GM23248 (cell line): ENCODE results near the gene SLC6A18. TPM values are rescaled to one million over a fixed set of nuclear protein-coding genes. Genes with fewer than 3 reads are reported as not detected.

Experiments
- DNase-seq: peaks from one replicate; pipeline ENCODE4 v3.0.0-alpha.2; 2015
- H2AFZ ChIP-seq: fragments of 200-600 bp; sonication (generic); 2 replicates; pipeline ENCODE4 v1.6.1; 2016; ENCODE audit warnings: antibody characterized with exemption
- H3F3A ChIP-seq: fragments of 200-600 bp; sonication (generic); 2 replicates; pipeline ENCODE4 v1.6.1; 2016; ENCODE audit warnings: mild to moderate bottlenecking, antibody characterized with exemption, mixed run types; ENCODE audit not compliant: insufficient read depth
- H3K27ac ChIP-seq: fragments of 200-600 bp; sonication (generic); 2 replicates; pipeline ENCODE4 v1.5.1; 2016; ENCODE audit warnings: mild to moderate bottlenecking
- H3K27me3 ChIP-seq: fragments of 200-600 bp; sonication (generic); replicated peaks from 2 replicates; pipeline ENCODE4 v1.6.1; 2016; ENCODE audit warnings: mild to moderate bottlenecking; ENCODE audit not compliant: insufficient read depth
- H3K36me3 ChIP-seq: fragments of 200-600 bp; sonication (generic); 2 replicates; pipeline ENCODE4 v1.6.1; 2016; ENCODE audit warnings: low read depth, mild to moderate bottlenecking
- H3K4me1 ChIP-seq: fragments of 200-600 bp; sonication (generic); 2 replicates; pipeline ENCODE4 v1.6.1; 2016; ENCODE audit warnings: mild to moderate bottlenecking; ENCODE audit not compliant: insufficient read depth
- H3K4me2 ChIP-seq: fragments of 200-600 bp; sonication (generic); one replicate; pipeline ENCODE4 v1.6.1; 2016; ENCODE audit warnings: mild to moderate bottlenecking; ENCODE audit not compliant: unreplicated experiment
- H3K4me3 ChIP-seq: fragments of 200-600 bp; sonication (generic); 2 replicates; pipeline ENCODE4 v1.5.1; 2016; ENCODE audit warnings: mild to moderate bottlenecking
- H3K79me2 ChIP-seq: fragments of 200-600 bp; sonication (generic); 2 replicates; pipeline ENCODE4 v1.6.1; 2016; ENCODE audit warnings: mild to moderate bottlenecking; ENCODE audit not compliant: insufficient read depth
- H3K9ac ChIP-seq: fragments of 200-600 bp; sonication (generic); 2 replicates; pipeline ENCODE4 v1.6.1; 2016; ENCODE audit warnings: mild to moderate bottlenecking
- H3K9me2 ChIP-seq: fragments of 200-600 bp; sonication (generic); 2 replicates; pipeline ENCODE4 v1.6.1; 2016; ENCODE audit warnings: mixed run types, mild to moderate bottlenecking, moderate library complexity; ENCODE audit not compliant: insufficient read depth
- H3K9me3 ChIP-seq: fragments of 200-600 bp; sonication (generic); one replicate; pipeline ENCODE4 v1.6.1; 2017; ENCODE audit warnings: low read depth
- H4K20me1 ChIP-seq: fragments of 200-600 bp; sonication (generic); 2 replicates; pipeline ENCODE4 v1.6.0; 2016; ENCODE audit not compliant: insufficient read depth
- EZH2 ChIP-seq: fragments of 200-600 bp; sonication (generic); IDR thresholded peaks from 2 replicates; pipeline ENCODE4 v1.6.1; 2018; ENCODE audit warnings: antibody characterized with exemption, mild to moderate bottlenecking; ENCODE audit not compliant: insufficient read depth, poor library complexity, severe bottlenecking
- EZH2phosphoT487 ChIP-seq: fragments of 200-600 bp; sonication (generic); IDR thresholded peaks from 2 replicates; pipeline ENCODE4 v1.6.1; 2018; ENCODE audit warnings: antibody characterized with exemption, moderate library complexity, mild to moderate bottlenecking, low read depth; ENCODE audit not compliant: insufficient read depth
- WGBS, 2 experiments: methylation state at CpG; one replicate each; pipeline ENCODE4 v1.1.6; 2015 to 2017; ENCODE audit warnings: low lambda C conversion rate in 2 of 2, low coverage in 1 of 2; ENCODE audit errors: missing lambda C conversion rate in 2 of 2; 5-methylcytosine and 5-hydroxymethylcytosine counted together
- in situ Hi-C: fragments of 300-500 bp; cut with MboI; formaldehyde crosslinking; loops from 2 replicates; pipeline ENCODE4 v1.15.0; 2020
- polyA plus RNA-seq: library from polyadenylated mRNA; unstranded; fragments of >200 nt; fragmentation: Nextera tagmentation; extraction: Ambion mirVana; gene quantifications from 2 replicates; pipeline ENCODE4 v1.2.1, GENCODE V29; 2016
- total RNA-seq: library from RNA; depleted of rRNA; stranded (reverse); fragments of >200 nt; shearing (Covaris generic); gene quantifications from 2 replicates; pipeline ENCODE4 v1.2.3, GENCODE V29; 2014; rRNA removed

The SLC6A18 gene, protein sequence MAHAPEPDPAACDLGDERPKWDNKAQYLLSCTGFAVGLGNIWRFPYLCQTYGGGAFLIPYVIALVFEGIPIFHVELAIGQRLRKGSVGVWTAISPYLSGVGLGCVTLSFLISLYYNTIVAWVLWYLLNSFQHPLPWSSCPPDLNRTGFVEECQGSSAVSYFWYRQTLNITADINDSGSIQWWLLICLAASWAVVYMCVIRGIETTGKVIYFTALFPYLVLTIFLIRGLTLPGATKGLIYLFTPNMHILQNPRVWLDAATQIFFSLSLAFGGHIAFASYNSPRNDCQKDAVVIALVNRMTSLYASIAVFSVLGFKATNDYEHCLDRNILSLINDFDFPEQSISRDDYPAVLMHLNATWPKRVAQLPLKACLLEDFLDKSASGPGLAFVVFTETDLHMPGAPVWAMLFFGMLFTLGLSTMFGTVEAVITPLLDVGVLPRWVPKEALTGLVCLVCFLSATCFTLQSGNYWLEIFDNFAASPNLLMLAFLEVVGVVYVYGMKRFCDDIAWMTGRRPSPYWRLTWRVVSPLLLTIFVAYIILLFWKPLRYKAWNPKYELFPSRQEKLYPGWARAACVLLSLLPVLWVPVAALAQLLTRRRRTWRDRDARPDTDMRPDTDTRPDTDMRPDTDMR
- total RNA-seq: not detected in 2 replicates
- polyA plus RNA-seq: not detected in 2 replicates

DNA sequence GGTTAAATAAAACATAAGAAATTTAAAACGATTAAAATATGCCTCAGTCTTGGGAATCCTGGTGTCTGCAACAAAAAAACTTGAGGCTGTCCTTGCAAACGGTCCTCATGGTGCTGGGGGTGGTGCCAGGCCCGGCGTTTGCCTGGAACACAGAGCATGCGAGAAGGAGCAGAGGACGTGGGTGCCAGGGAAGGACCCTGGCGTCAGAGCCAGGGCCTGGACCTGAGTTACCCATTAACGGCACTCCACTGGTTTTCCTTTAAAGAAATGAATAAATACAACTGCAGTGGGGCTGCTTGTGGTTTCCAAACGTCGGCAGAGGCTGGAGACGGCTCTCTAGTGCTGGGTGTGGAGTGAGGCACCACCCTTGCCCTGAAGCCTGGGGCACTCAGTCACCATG lies at the start of gene SLC6A18:
Gene SLC6A18 (plus strand): TSS at position 301 of the 400 bp plus-strand sequence. CDS start 97 bp downstream, at position 398.
- Histone ChIP-seq H3K9me2 (no peaks in the 10 kb centered on the region), H4K20me1 (no peaks in the 10 kb centered on the region), H3K27me3 (peaks cover 15% of the 10 kb centered on the region; the same call in 1 of the 2 replicates), H3F3A (no peaks in the 10 kb centered on the region), H3K4me1 (no peaks in the 10 kb centered on the region), H3K4me3 (no peak within 1 kb of the TSS), H3K36me3 (no peaks in the 10 kb centered on the region), H3K4me2 (no peak within 1 kb of the TSS), H2AFZ (no peak within 1 kb of the TSS), H3K9ac (no peak within 1 kb of the TSS), H3K79me2 (no peaks in the 10 kb centered on the region), H3K9me3 (no peaks in the 10 kb centered on the region), H3K27ac (no peak within 1 kb of the TSS)
- in situ Hi-C loops: no loop called here
- DNase-seq: no peak
- TF ChIP-seq EZH2phosphoT487 (no peak), EZH2 (no peak)
- 54 to 55% methylated on average over 11 of the region's 11 CpGs for WGBS, 2 experiments

- H3K9me3 ChIP-seq: no peaks in the 10 kb centered on the region
Observed at GRCh38 chr5:1175801-1176472, 49.2 kb upstream of the SLC6A18 start.

DNA sequence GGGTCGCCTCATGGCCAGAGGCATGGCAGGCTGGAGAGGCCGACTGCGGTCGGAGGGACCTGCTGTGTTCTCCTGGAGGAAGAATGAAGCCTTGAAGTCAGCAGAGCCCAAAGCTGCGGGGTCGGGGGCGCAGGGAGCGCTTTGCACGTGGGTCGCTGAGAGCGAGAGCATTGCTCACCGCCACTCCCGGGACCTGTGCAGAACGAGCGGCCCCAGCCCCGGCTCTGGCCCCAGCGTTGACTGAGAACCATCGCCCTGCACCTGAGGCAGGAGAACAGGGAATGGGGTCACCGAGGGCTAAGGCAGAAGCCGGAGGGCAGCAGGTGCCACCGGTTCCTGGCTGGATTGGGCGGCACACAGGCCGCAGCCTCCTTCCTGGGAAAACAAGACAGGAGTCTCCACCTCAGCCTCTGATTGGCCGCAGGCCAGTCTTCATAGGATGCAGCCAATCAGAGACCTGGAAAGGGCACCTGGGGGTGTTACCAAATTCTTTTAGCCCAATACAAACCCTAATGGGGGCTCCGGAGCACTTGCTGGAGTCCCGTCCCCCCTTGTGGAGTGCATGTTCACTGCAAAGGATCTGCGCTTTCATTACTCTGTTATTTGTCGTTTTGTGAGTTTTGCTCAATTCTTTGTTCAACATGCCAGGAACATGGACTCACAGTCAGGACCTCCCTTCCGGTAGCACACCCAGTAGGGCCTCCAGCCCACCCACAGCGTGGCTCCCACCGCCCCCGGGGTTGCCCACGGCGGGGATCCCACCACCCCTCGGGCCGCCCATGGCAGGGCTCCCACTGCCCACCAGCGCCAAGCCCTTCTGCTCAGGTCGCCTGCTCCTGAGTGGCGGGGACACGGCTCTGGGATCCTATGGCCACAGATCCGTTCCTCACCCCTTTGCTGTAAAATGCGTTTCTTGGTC lies 48.4 kb upstream of the SLC6A18 start:
- TF ChIP-seq EZH2: no peak
- Histone ChIP-seq H3K4me1 (no peaks in the 10 kb centered on the region), H2AFZ (no peak overlapping the region), H3F3A (no peaks in the 10 kb centered on the region), H3K9me3 (no peaks in the 10 kb centered on the region), H3K9me2 (no peaks in the 10 kb centered on the region), H3K27me3 (no peaks in the 10 kb centered on the region), H3K4me2 (no peak overlapping the region), H3K9ac (no peak overlapping the region), H3K27ac (no peak overlapping the region), H3K4me3 (no peak overlapping the region), H3K79me2 (no peaks in the 10 kb centered on the region), H3K36me3 (no peaks in the 10 kb centered on the region), H4K20me1 (no peaks in the 10 kb centered on the region)
- 68 to 73% methylated on average over 38 to 42 of the region's 42 CpGs for WGBS, 2 experiments
- no peak for DNase-seq
- in situ Hi-C loops: loop anchor here (10.0 kb wide), 2 partner anchors 242 to 468 kb away; no protein-coding TSS in a partner anchor

More at GRCh38 chr5:1175801-1176472, 49.2 kb upstream of the SLC6A18 start:
- Histone ChIP-seq H3K4me2 (no peak overlapping the region), H3K36me3 (no peaks in the 10 kb centered on the region), H3K9ac (no peak overlapping the region), H4K20me1 (no peaks in the 10 kb centered on the region), H3K79me2 (no peaks in the 10 kb centered on the region), H3K4me1 (peaks cover 3% of the 10 kb centered on the region; the same call in 1 of the 2 replicates), H3F3A (peaks cover 3% of the 10 kb centered on the region; the same call in 1 of the 2 replicates), H2AFZ (no peak overlapping the region), H3K27ac (no peak overlapping the region), H3K4me3 (no peak overlapping the region), H3K9me2 (no peaks in the 10 kb centered on the region), H3K27me3 (no peaks in the 10 kb centered on the region)
- 80 to 82% methylated on average over 23 to 26 of the region's 26 CpGs for WGBS, 2 experiments
- in situ Hi-C loops: loop anchor here (10.0 kb wide), 2 partner anchors 241 to 469 kb away; no protein-coding TSS in a partner anchor
- no peak for TF ChIP-seq EZH2phosphoT487
- no peak for TF ChIP-seq EZH2
- DNase-seq: no peak
